DOHH2 (cell line): ENCODE measurements around the gene INPP5B.

Source experiments
- H3F3A ChIP-seq: fragments of 200-600 bp; sonication (generic), shearing (Covaris generic); 2 replicates; pipeline ENCODE4 v1.6.0; 2016; ENCODE audit warnings: antibody characterized with exemption, mild to moderate bottlenecking; ENCODE audit not compliant: control insufficient read depth, insufficient read depth
- H3K27ac ChIP-seq: fragments of 200-600 bp; sonication (generic); 2 replicates; pipeline ENCODE4 v1.5.1; 2014; ENCODE audit warnings: low read depth, mild to moderate bottlenecking, low read length, moderate library complexity
- H3K27me3 ChIP-seq: fragments of 200-600 bp; sonication (generic); 2 replicates; pipeline ENCODE4 v1.6.1; 2014; ENCODE audit warnings: mild to moderate bottlenecking, low read length, mixed read lengths; ENCODE audit not compliant: control insufficient read depth
- H3K36me3 ChIP-seq: fragments of 200-600 bp; sonication (generic); 2 replicates; pipeline ENCODE4 v1.6.1; 2014; ENCODE audit warnings: mild to moderate bottlenecking, low read length, moderate library complexity, mixed read lengths; ENCODE audit not compliant: control insufficient read depth
- H3K4me1 ChIP-seq: fragments of 200-600 bp; sonication (generic); 2 replicates; pipeline ENCODE4 v1.6.1; 2014; ENCODE audit warnings: mild to moderate bottlenecking, low read length, mixed read lengths; ENCODE audit not compliant: control insufficient read depth
- H3K4me2 ChIP-seq: fragments of 200-600 bp; sonication (generic); 2 replicates; pipeline ENCODE4 v1.6.0; 2014; ENCODE audit warnings: mild to moderate bottlenecking, low read length, moderate library complexity
- H3K4me3 ChIP-seq: fragments of 200-600 bp; sonication (generic); 2 replicates; pipeline ENCODE4 v1.5.1; 2014; ENCODE audit warnings: mild to moderate bottlenecking, low read length, mixed read lengths
- H3K79me2 ChIP-seq: fragments of 200-600 bp; sonication (generic); 2 replicates; pipeline ENCODE4 v1.6.1; 2014; ENCODE audit warnings: mild to moderate bottlenecking, low read length, mixed read lengths; ENCODE audit not compliant: control insufficient read depth
- H3K9me2 ChIP-seq: fragments of 200-600 bp; sonication (generic); replicated peaks from 2 replicates; pipeline ENCODE4 v1.6.1; 2014; ENCODE audit warnings: mild to moderate bottlenecking, low read length, mixed read lengths; ENCODE audit not compliant: control insufficient read depth
- H3K9me3 ChIP-seq: fragments of 200-600 bp; sonication (generic); 2 replicates; pipeline ENCODE4 v1.6.1; 2014; ENCODE audit warnings: antibody characterized with exemption, low read length, mixed read lengths; ENCODE audit not compliant: control insufficient read depth, insufficient read depth
- H4K20me1 ChIP-seq: fragments of 200-600 bp; sonication (generic); 2 replicates; pipeline ENCODE4 v1.6.0; 2014; ENCODE audit warnings: low read depth, mild to moderate bottlenecking, antibody characterized with exemption, low read length, moderate library complexity; ENCODE audit not compliant: control insufficient read depth, insufficient read depth
- CTCF ChIP-seq: fragments of 200-600 bp; sonication (generic); IDR thresholded peaks from one replicate; pipeline ENCODE4 v1.5.1; 2014; ENCODE audit warnings: antibody characterized with exemption, mild to moderate bottlenecking, low read depth, low read length; ENCODE audit not compliant: poor library complexity, severe bottlenecking
- EZH2phosphoT487 ChIP-seq: fragments of 200-600 bp; sonication (generic); IDR thresholded peaks from 2 replicates; pipeline ENCODE4 v1.6.1; 2017; ENCODE audit warnings: borderline replicate concordance, mild to moderate bottlenecking, antibody characterized with exemption, low read length, moderate library complexity, mixed read lengths

Gene INPP5B

GRCh38 chr1:37866491-37866890, 80.4 kb downstream of the INPP5B start:
- no peak overlapping the region for H3K27ac ChIP-seq
- H3K36me3 ChIP-seq, result peaks cover 57% of the 10 kb centered on the region
- no peak overlapping the region for H3K4me3 ChIP-seq
- H3K9me3 ChIP-seq, result no peaks in the 10 kb centered on the region
- no peak overlapping the region for H3K4me2 ChIP-seq
- H3K79me2 ChIP-seq, result no peaks in the 10 kb centered on the region
- H4K20me1 ChIP-seq, result no peaks in the 10 kb centered on the region
- no peaks in the 10 kb centered on the region for H3K9me2 ChIP-seq
- no peaks in the 10 kb centered on the region for H3K27me3 ChIP-seq
- H3K4me1 ChIP-seq, result no peaks in the 10 kb centered on the region
- H3F3A ChIP-seq, result peaks cover 6% of the 10 kb centered on the region; the same call in 1 of the 2 replicates
- TF ChIP-seq CTCF (no peak), EZH2phosphoT487 (no peak)

- H3F3A ChIP-seq, result peaks cover 6% of the 10 kb centered on the region; the same call in 1 of the 2 replicates
These were observed 81.3 kb downstream of the INPP5B start for GRCh38 chr1:37865348-37866120.

GRCh38 chr1:37862330-37862729, 84.5 kb downstream of the INPP5B start:
- Histone ChIP-seq H3K9me2 (no peaks in the 10 kb centered on the region), H4K20me1 (0 out of 2 replicates have a peak, but pooled peaks cover 4% of the 10 kb centered on the region), H3K4me1 (peaks cover 21% of the 10 kb centered on the region), H3K79me2 (peaks cover 21% of the 10 kb centered on the region), H3K9me3 (no peaks in the 10 kb centered on the region), H3K4me3 (no peak overlapping the region), H3K27me3 (no peaks in the 10 kb centered on the region), H3F3A (peaks cover 6% of the 10 kb centered on the region; the same call in 1 of the 2 replicates), H3K27ac (no peak overlapping the region), H3K4me2 (no peak overlapping the region), H3K36me3 (peaks cover 54% of the 10 kb centered on the region)
- no peak for TF ChIP-seq CTCF
- no peak for TF ChIP-seq EZH2phosphoT487

More at GRCh38 chr1:37865348-37866120, 81.3 kb downstream of the INPP5B start:
- H3K36me3 ChIP-seq, result peaks cover 62% of the 10 kb centered on the region
- H3K27ac ChIP-seq, result no peak overlapping the region
- H3K4me1 ChIP-seq, result peaks cover 7% of the 10 kb centered on the region
- H3K79me2 ChIP-seq, result no peaks in the 10 kb centered on the region
- H3K9me2 ChIP-seq, result no peaks in the 10 kb centered on the region
- no peaks in the 10 kb centered on the region for H4K20me1 ChIP-seq
- H3K4me2 ChIP-seq, result no peak overlapping the region
- H3K27me3 ChIP-seq, result no peaks in the 10 kb centered on the region
- no peak overlapping the region for H3K4me3 ChIP-seq
- TF ChIP-seq EZH2phosphoT487, result no peak
- no peak for TF ChIP-seq CTCF
- H3K9me3 ChIP-seq, result no peaks in the 10 kb centered on the region
